GM12878 (cell line): Measurements from ENCODE around the gene FOXP1. TPM values are rescaled to one million over a fixed set of nuclear protein-coding genes. Genes with fewer than 3 reads are reported as not detected.
A peak's percentile ranks its signal among the peaks of the same experiment; 100 is the strongest.

Experiments
- ATF3 ChIP-seq: IDR thresholded peaks from 2 replicates; pipeline ENCODE4 v1.6.1; 2011; ENCODE audit warnings: low read depth, mild to moderate bottlenecking, low read length, moderate library complexity, borderline replicate concordance; ENCODE audit errors: extremely low read depth
- BHLHE40 ChIP-seq, 2 experiments: fragments of 450-650 bp in 1 of 2; IDR thresholded peaks; 2 replicates each; pipeline ENCODE4 v1.6.1; 2011 to 2017; ENCODE audit warnings: low read depth in 2 of 2, borderline replicate concordance in 1 of 2, improper control_type of control experiment in 1 of 2, low read length in 1 of 2, mild to moderate bottlenecking in 1 of 2
- CEBPZ ChIP-seq: fragments of 150-350 bp; IDR thresholded peaks from 2 replicates; pipeline ENCODE4 v1.6.1; 2016; ENCODE audit warnings: low read depth, low read length
- CHD4 ChIP-seq: fragments of 200-600 bp; sonication (generic); IDR thresholded peaks from 2 replicates; pipeline ENCODE4 v1.6.1; 2016; ENCODE audit warnings: mild to moderate bottlenecking
- CTCF ChIP-seq, 3 experiments: IDR thresholded peaks in 2 of 3; conservative IDR thresholded peaks in 1 of 3; 2 replicates each; pipeline ENCODE4 v1.5.1; 2011; ENCODE audit warnings: low read depth in 3 of 3, low read length in 3 of 3, mild to moderate bottlenecking in 3 of 3, control low read depth in 2 of 3, moderate library complexity in 2 of 3, inconsistent platforms in 1 of 3, mixed read lengths in 1 of 3; ENCODE audit not compliant: control insufficient read depth in 2 of 3, insufficient read depth in 1 of 3; ENCODE audit errors: extremely low read depth in 1 of 3
- ELK1 ChIP-seq: IDR thresholded peaks from 2 replicates; pipeline ENCODE4 v1.6.1; 2012; ENCODE audit warnings: low read depth, low read length, improper control_type of control experiment
- GATAD2B ChIP-seq: fragments of 450-650 bp; conservative IDR thresholded peaks from 2 replicates; pipeline ENCODE4 v1.6.1; 2017; ENCODE audit warnings: low read depth, mild to moderate bottlenecking, moderate library complexity
- HCFC1 ChIP-seq: fragments of 150-350 bp; IDR thresholded peaks from 2 replicates; pipeline ENCODE4 v1.6.1; 2014; ENCODE audit warnings: low read length
- MEF2A ChIP-seq: IDR thresholded peaks from 2 replicates; pipeline ENCODE4 v1.6.1; 2011; ENCODE audit warnings: low read depth, mild to moderate bottlenecking, low read length, moderate library complexity; ENCODE audit not compliant: insufficient read depth
- NFIC ChIP-seq: IDR thresholded peaks from 2 replicates; pipeline ENCODE4 v1.6.1; 2012; ENCODE audit warnings: low read depth, mild to moderate bottlenecking, inconsistent platforms, low read length, moderate library complexity
- NKRF ChIP-seq: fragments of 450-650 bp; conservative IDR thresholded peaks from 2 replicates; pipeline ENCODE4 v1.6.1; 2017; ENCODE audit warnings: mild to moderate bottlenecking, moderate library complexity
- PAX8 ChIP-seq: fragments of 450-650 bp; IDR thresholded peaks from 2 replicates; pipeline ENCODE4 v1.6.1; 2017; ENCODE audit warnings: mild to moderate bottlenecking, moderate library complexity
- PKNOX1 ChIP-seq: fragments of 450-650 bp; IDR thresholded peaks from 2 replicates; pipeline ENCODE4 v1.6.1; 2016; ENCODE audit warnings: mild to moderate bottlenecking
- SIX5 ChIP-seq: IDR thresholded peaks from 2 replicates; pipeline ENCODE4 v1.6.1; 2011; ENCODE audit warnings: mild to moderate bottlenecking, low read depth, low read length, moderate library complexity; ENCODE audit not compliant: severe bottlenecking
- SPI1 ChIP-seq: IDR thresholded peaks from 2 replicates; pipeline ENCODE4 v1.6.1; 2011; ENCODE audit warnings: low read depth, mild to moderate bottlenecking, low read length, moderate library complexity, borderline replicate concordance; ENCODE audit not compliant: insufficient read depth
- USF1 ChIP-seq: IDR thresholded peaks from 2 replicates; pipeline ENCODE4 v1.6.1; 2011; ENCODE audit warnings: borderline replicate concordance, low read depth, mild to moderate bottlenecking, moderate library complexity, mixed read lengths, low read length; ENCODE audit not compliant: insufficient read depth; ENCODE audit errors: extremely low read length
- polyA plus RNA-seq, 11 experiments: library from polyadenylated mRNA; depleted of rRNA in 4 of 11; unstranded in 6 of 11; stranded (reverse) in 5 of 11; fragments of >200 nt; fragmentation: Nextera tagmentation in 4 of 11; fragmentation: Illumina TruSeq in 1 of 11; extraction: Ambion mirVana in 4 of 11; extraction: Trizol in 1 of 11; gene quantifications; 1 replicate in 1 of 11; 2 replicates in 10 of 11; pipeline versions ENCODE4 v1.2.1 to v1.2.3, GENCODE V29; 2011 to 2016; ENCODE audit warnings: inconsistent platforms in 2 of 11, missing spikeins in 2 of 11, low read depth in 1 of 11
- total RNA-seq, 4 experiments: library from RNA; depleted of rRNA in 3 of 4; stranded (reverse); fragments of >200 nt in 3 of 4; fragmentation: Illumina TruSeq in 1 of 4; extraction: Trizol in 1 of 4; gene quantifications; 2 replicates each; pipeline versions ENCODE4 v1.2.1 to v1.2.3, GENCODE V29; 2013 to 2021

FOXP1 gene
- total and polyA plus RNA-seq, 10 of the 15 experiments (the other 5 are each of a cell fraction or from before 2014, with no cell fraction given): 0.05 to 1.6 (median 0.20) TPM; not detected in 1

GRCh38 chr3:71087143-71088018 is 496.1 kb downstream of the FOXP1 start (continued):
- TF ChIP-seq BHLHE40 (IDR thresholded peaks at IDR 0.05; ENCODE audit: borderline replicate concordance in 1 of 2, low read depth in 2 of 2, low read length in 1 of 2): peak in 1 of 2 experiments; percentile 74; a peak in 2 of 4 replicates
- peak; percentile 100 for TF ChIP-seq NFIC
- TF ChIP-seq USF1: no peak
- TF ChIP-seq ELK1: no peak
- no peak for TF ChIP-seq ATF3
- no peak for TF ChIP-seq CEBPZ
- TF ChIP-seq MEF2A: peak; percentile 97
- no peak for TF ChIP-seq SIX5
- peak; percentile 60; the same call in 1 of the 2 replicates for TF ChIP-seq PKNOX1
- no peak for TF ChIP-seq SPI1
- TF ChIP-seq CTCF (IDR thresholded peaks at IDR 0.05 in 2 of 3, conservative IDR thresholded peaks at IDR 0.05 in 1 of 3; ENCODE audit: control insufficient read depth in 2 of 3, extremely low read depth in 1 of 3, insufficient read depth in 1 of 3, low read depth in 3 of 3, low read length in 3 of 3): no peak
- no peak for TF ChIP-seq NKRF
- no peak for TF ChIP-seq HCFC1
- no peak for TF ChIP-seq GATAD2B
- no peak for TF ChIP-seq CHD4
- no peak for TF ChIP-seq PAX8
